T-helper 1 cell treated with Interleukin-12 subunit alpha and Interleukin-12 subunit beta and Interleukin-4 antibody, amounts not matched to agents 30 μg/mL and 1 μg/mL, for 36 hours (primary cell): ENCODE measurements around the gene CHAC2.
"Not testable (repeated sequence)": the region's sequence is repeated elsewhere in the genome, so short reads cannot be mapped to it uniquely, and the experiment has no call there.

Source experiments
- H3K27ac Mint-ChIP-seq: one replicate; pipeline ENCODE4 v1.8.0; 2021; ENCODE audit warnings: mild to moderate bottlenecking, mixed read lengths
- H3K27me3 Mint-ChIP-seq: one replicate; pipeline ENCODE4 v1.8.0; 2021; ENCODE audit warnings: low read depth, mixed read lengths
- H3K36me3 Mint-ChIP-seq: one replicate; pipeline ENCODE4 v1.8.0; 2021; ENCODE audit warnings: low read depth, mixed read lengths
- H3K4me1 Mint-ChIP-seq: one replicate; pipeline ENCODE4 v1.8.0; 2021; ENCODE audit warnings: low read depth, mixed read lengths
- H3K4me3 Mint-ChIP-seq: one replicate; pipeline ENCODE4 v1.8.0; 2021; ENCODE audit warnings: mild to moderate bottlenecking, moderate library complexity, mixed read lengths
- H3K9me3 Mint-ChIP-seq: one replicate; pipeline ENCODE4 v1.8.0; 2021; ENCODE audit warnings: mixed read lengths

Gene CHAC2

GRCh38 chr2:53755121-53755520 lies 12.5 kb upstream of the CHAC2 start:
- no peak overlapping the region for H3K27ac Mint-ChIP-seq
- no peaks in the 10 kb centered on the region for H3K27me3 Mint-ChIP-seq
- H3K36me3 Mint-ChIP-seq, result peaks cover 21% of the 10 kb centered on the region
- H3K4me3 Mint-ChIP-seq, result no peak overlapping the region
- H3K4me1 Mint-ChIP-seq, result peaks cover 6% of the 10 kb centered on the region
- no peaks in the 10 kb centered on the region for H3K9me3 Mint-ChIP-seq

GRCh38 chr2:53756644-53757043 lies 11.0 kb upstream of the CHAC2 start:
- Mint-ChIP-seq H3K27ac (no peak overlapping the region), H3K4me3 (no peak overlapping the region), H3K27me3 (no peaks in the 10 kb centered on the region), H3K9me3 (no peaks in the 10 kb centered on the region), H3K4me1 (peaks cover 5% of the 10 kb centered on the region), H3K36me3 (peaks cover 16% of the 10 kb centered on the region)

GRCh38 chr2:53757206-53757605 lies 10.4 kb upstream of the CHAC2 start:
- not testable (repeated sequence) for H3K4me1 Mint-ChIP-seq, H3K27ac Mint-ChIP-seq, H3K9me3 Mint-ChIP-seq, H3K27me3 Mint-ChIP-seq, H3K4me3 Mint-ChIP-seq
- peaks cover 19% of the 10 kb centered on the region for H3K36me3 Mint-ChIP-seq

GRCh38 chr2:53765767-53766166 lies 1.8 kb upstream of the CHAC2 start:
- H3K36me3 Mint-ChIP-seq, result peaks cover 10% of the 10 kb centered on the region
- no peaks in the 10 kb centered on the region for H3K27me3 Mint-ChIP-seq
- no peaks in the 10 kb centered on the region for H3K9me3 Mint-ChIP-seq
- peaks cover 24% of the 10 kb centered on the region for H3K4me1 Mint-ChIP-seq
- H3K27ac Mint-ChIP-seq, result no peak overlapping the region
- H3K4me3 Mint-ChIP-seq, result no peak overlapping the region

GRCh38 chr2:53768242-53768542 lies 588 bp downstream of the CHAC2 start:
- Mint-ChIP-seq H3K9me3 (no peaks in the 10 kb centered on the region), H3K27ac (peak overlapping the region; percentile 94), H3K4me3 (peak overlapping the region; percentile 95), H3K4me1 (peaks cover 27% of the 10 kb centered on the region), H3K27me3 (no peaks in the 10 kb centered on the region), H3K36me3 (peaks cover 10% of the 10 kb centered on the region)

- H3K4me3 Mint-ChIP-seq, result no peak overlapping the region
- H3K27ac Mint-ChIP-seq, result no peak overlapping the region
- peaks cover 30% of the 10 kb centered on the region for H3K4me1 Mint-ChIP-seq
- H3K27me3 Mint-ChIP-seq, result no peaks in the 10 kb centered on the region
- peaks cover 11% of the 10 kb centered on the region for H3K36me3 Mint-ChIP-seq
- H3K9me3 Mint-ChIP-seq, result no peaks in the 10 kb centered on the region
Observed at GRCh38 chr2:53769318-53769945, 1.8 kb downstream of the CHAC2 start.

GRCh38 chr2:53770264-53770663 lies 2.7 kb downstream of the CHAC2 start:
- H3K4me3 Mint-ChIP-seq, result no peak overlapping the region
- peaks cover 30% of the 10 kb centered on the region for H3K4me1 Mint-ChIP-seq

GRCh38 chr2:53777134-53777533 lies 9.5 kb downstream of the CHAC2 start:
- peaks cover 13% of the 10 kb centered on the region for H3K4me1 Mint-ChIP-seq
- H3K36me3 Mint-ChIP-seq, result peaks cover 30% of the 10 kb centered on the region
- H3K9me3 Mint-ChIP-seq, result no peaks in the 10 kb centered on the region
- H3K27ac Mint-ChIP-seq, result no peak overlapping the region
- H3K27me3 Mint-ChIP-seq, result no peaks in the 10 kb centered on the region
- no peak overlapping the region for H3K4me3 Mint-ChIP-seq

More at GRCh38 chr2:53770264-53770663, 2.7 kb downstream of the CHAC2 start:
- peak overlapping the region; percentile 11 for H3K27ac Mint-ChIP-seq
- peaks cover 11% of the 10 kb centered on the region for H3K36me3 Mint-ChIP-seq
- H3K27me3 Mint-ChIP-seq, result no peaks in the 10 kb centered on the region
- no peaks in the 10 kb centered on the region for H3K9me3 Mint-ChIP-seq

- Mint-ChIP-seq H3K4me1 (peaks cover 13% of the 10 kb centered on the region), H3K27ac (no peak overlapping the region), H3K9me3 (no peaks in the 10 kb centered on the region), H3K4me3 (no peak overlapping the region), H3K36me3 (peaks cover 28% of the 10 kb centered on the region), H3K27me3 (no peaks in the 10 kb centered on the region)
Observed at GRCh38 chr2:53778536-53779162, 11.0 kb downstream of the CHAC2 start.

GRCh38 chr2:53780056-53780455 lies 12.5 kb downstream of the CHAC2 start:
- H3K9me3 Mint-ChIP-seq, result no peaks in the 10 kb centered on the region

GRCh38 chr2:53782676-53783075 lies 15.1 kb downstream of the CHAC2 start:
- Mint-ChIP-seq H3K4me3 (no peak overlapping the region), H3K9me3 (no peaks in the 10 kb centered on the region), H3K4me1 (peaks cover 19% of the 10 kb centered on the region), H3K27ac (no peak overlapping the region), H3K36me3 (peaks cover 20% of the 10 kb centered on the region), H3K27me3 (no peaks in the 10 kb centered on the region)

More at GRCh38 chr2:53780056-53780455, 12.5 kb downstream of the CHAC2 start:
- H3K4me1 Mint-ChIP-seq, result peaks cover 18% of the 10 kb centered on the region
- H3K27me3 Mint-ChIP-seq, result no peaks in the 10 kb centered on the region
- no peak overlapping the region for H3K27ac Mint-ChIP-seq
- H3K4me3 Mint-ChIP-seq, result no peak overlapping the region
- peaks cover 23% of the 10 kb centered on the region for H3K36me3 Mint-ChIP-seq

GRCh38 chr2:53784436-53784835 lies 16.8 kb downstream of the CHAC2 start:
- Mint-ChIP-seq H3K27ac (peak overlapping the region; percentile 6), H3K4me3 (peak overlapping the region; percentile 48), H3K27me3 (no peaks in the 10 kb centered on the region), H3K36me3 (peaks cover 11% of the 10 kb centered on the region), H3K9me3 (no peaks in the 10 kb centered on the region), H3K4me1 (peaks cover 29% of the 10 kb centered on the region)

- Mint-ChIP-seq H3K4me3 (peak overlapping the region; percentile 92), H3K9me3 (no peaks in the 10 kb centered on the region), H3K27ac (no peak overlapping the region), H3K4me1 (peaks cover 29% of the 10 kb centered on the region), H3K36me3 (peaks cover 6% of the 10 kb centered on the region), H3K27me3 (no peaks in the 10 kb centered on the region)
Observed at GRCh38 chr2:53785366-53785765, 17.8 kb downstream of the CHAC2 start.

- peak overlapping the region; percentile 92 for H3K4me3 Mint-ChIP-seq
- H3K27me3 Mint-ChIP-seq, result no peaks in the 10 kb centered on the region
- peaks cover 29% of the 10 kb centered on the region for H3K4me1 Mint-ChIP-seq
- peak overlapping the region; percentile 95 for H3K27ac Mint-ChIP-seq
- no peaks in the 10 kb centered on the region for H3K9me3 Mint-ChIP-seq
- peaks cover 6% of the 10 kb centered on the region for H3K36me3 Mint-ChIP-seq
Observed at GRCh38 chr2:53786352-53786704, 18.7 kb downstream of the CHAC2 start.

- H3K27me3 Mint-ChIP-seq, result no peaks in the 10 kb centered on the region
- peaks cover 6% of the 10 kb centered on the region for H3K36me3 Mint-ChIP-seq
- H3K4me3 Mint-ChIP-seq, result peak within 1 kb of the TSS; percentile 92
- peaks cover 28% of the 10 kb centered on the region for H3K4me1 Mint-ChIP-seq
- no peaks in the 10 kb centered on the region for H3K9me3 Mint-ChIP-seq
- H3K27ac Mint-ChIP-seq, result peak within 1 kb of the TSS; percentile 95
Observed at GRCh38 chr2:53786705-53787613, 19.4 kb downstream of the CHAC2 start, which contains the start of the genes ASB3 and ERLEC1. Gene ASB3 (minus strand): TSS chr2:53786953. CDS start chr2:53765572, 21,381 bp downstream. Gene ERLEC1 (plus strand): TSS chr2:53787044. CDS start chr2:53787211, 167 bp downstream.
